HUES6 (cell line): Measurements from ENCODE around the gene LIX1.
"Not testable (repeated sequence)": the region's sequence is repeated elsewhere in the genome, so short reads cannot be mapped to it uniquely, and the experiment has no call there.

Source experiments
- H3K27ac ChIP-seq: 2 replicates; pipeline ENCODE4 v1.7.0; 2013; ENCODE audit warnings: low read depth, mild to moderate bottlenecking, low read length, inconsistent platforms
- H3K27me3 ChIP-seq: 2 replicates; pipeline ENCODE4 v1.6.1; 2013; ENCODE audit warnings: low read length; ENCODE audit not compliant: control insufficient read depth, insufficient read depth
- H3K36me3 ChIP-seq: 2 replicates; pipeline ENCODE4 v1.6.1; 2013; ENCODE audit warnings: low read length; ENCODE audit not compliant: control insufficient read depth, insufficient read depth
- H3K4me1 ChIP-seq: 2 replicates; pipeline ENCODE4 v1.6.1; 2013; ENCODE audit warnings: low read length; ENCODE audit not compliant: control insufficient read depth, insufficient read depth
- H3K4me3 ChIP-seq: 2 replicates; pipeline ENCODE4 v1.5.1; 2013; ENCODE audit warnings: low read depth, low read length
- H3K9ac ChIP-seq: one replicate; pipeline ENCODE4 v1.6.1; 2013; ENCODE audit warnings: mild to moderate bottlenecking, low read length
- H3K9me3 ChIP-seq: 2 replicates; pipeline ENCODE4 v1.6.1; 2013; ENCODE audit warnings: low read depth, low read length; ENCODE audit not compliant: control insufficient read depth, insufficient read depth

The LIX1 gene

GRCh38 chr5:97093193-97093592, 49.2 kb downstream of the LIX1 start:
- no peak overlapping the region for H3K27ac ChIP-seq
- no peaks in the 10 kb centered on the region for H3K9me3 ChIP-seq
- no peaks in the 10 kb centered on the region for H3K36me3 ChIP-seq
- H3K27me3 ChIP-seq, result no peaks in the 10 kb centered on the region
- no peak overlapping the region for H3K9ac ChIP-seq
- no peak overlapping the region for H3K4me3 ChIP-seq
- H3K4me1 ChIP-seq, result peaks cover 6% of the 10 kb centered on the region; the same call in 1 of the 2 replicates

- Histone ChIP-seq H3K9ac (no peak overlapping the region), H3K4me1 (peaks cover under 1% of the 10 kb centered on the region; the same call in 1 of the 2 replicates), H3K9me3 (peaks cover under 1% of the 10 kb centered on the region; the same call in 1 of the 2 replicates), H3K4me3 (no peak overlapping the region), H3K36me3 (no peaks in the 10 kb centered on the region), H3K27ac (no peak overlapping the region), H3K27me3 (no peaks in the 10 kb centered on the region)
Measured at GRCh38 chr5:97090944-97091343, 51.5 kb downstream of the LIX1 start.

DNA sequence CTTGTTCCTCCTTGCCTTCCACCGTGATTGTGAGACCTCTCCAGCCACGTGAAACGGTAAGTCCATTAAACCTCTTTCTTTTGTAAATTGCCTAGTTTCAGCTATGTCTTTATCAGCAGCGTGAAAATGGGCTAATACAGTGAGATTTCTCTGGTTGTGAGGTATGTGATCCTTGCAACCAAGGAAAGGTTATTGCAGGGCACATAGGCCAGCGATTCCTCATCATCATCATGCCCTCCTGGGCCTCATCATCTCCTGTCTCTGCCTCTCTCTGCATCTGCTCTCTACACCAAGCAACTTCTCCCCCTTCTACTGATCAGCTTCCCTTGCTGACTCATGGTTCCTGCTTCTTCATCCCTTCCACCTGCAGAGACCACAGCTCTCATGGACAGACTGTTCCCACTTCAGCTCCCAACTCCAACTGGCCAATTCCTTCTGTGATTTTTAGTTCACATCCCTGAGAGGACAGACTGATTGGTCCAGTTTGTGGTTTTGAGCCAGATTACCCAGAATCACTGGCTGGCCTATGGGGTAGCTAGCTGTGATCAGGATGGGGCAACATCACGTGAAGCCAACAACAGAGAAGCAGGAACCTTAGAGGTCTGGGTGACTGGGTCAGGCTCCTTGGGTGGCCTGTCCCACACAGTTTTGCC, 53.1 kb downstream of the LIX1 start:
- H3K27ac ChIP-seq, result no peak overlapping the region
- peaks cover 16% of the 10 kb centered on the region for H3K9me3 ChIP-seq
- H3K4me1 ChIP-seq, result no peaks in the 10 kb centered on the region
- no peaks in the 10 kb centered on the region for H3K36me3 ChIP-seq
- no peaks in the 10 kb centered on the region for H3K27me3 ChIP-seq
- no peak overlapping the region for H3K9ac ChIP-seq
- no peak overlapping the region for H3K4me3 ChIP-seq

- Histone ChIP-seq H3K27ac (no peak overlapping the region), H3K4me3 (no peak overlapping the region), H3K4me1 (no peaks in the 10 kb centered on the region), H3K9ac (no peak overlapping the region), H3K36me3 (no peaks in the 10 kb centered on the region), H3K9me3 (peaks cover 17% of the 10 kb centered on the region), H3K27me3 (no peaks in the 10 kb centered on the region)
Measured at GRCh38 chr5:97088774-97089148, 53.6 kb downstream of the LIX1 start.

- Histone ChIP-seq H3K36me3 (no peaks in the 10 kb centered on the region), H3K4me1 (no peaks in the 10 kb centered on the region), H3K4me3 (no peak overlapping the region), H3K9ac (no peak overlapping the region), H3K27ac (no peak overlapping the region), H3K27me3 (no peaks in the 10 kb centered on the region), H3K9me3 (peaks cover 17% of the 10 kb centered on the region)
Measured at GRCh38 chr5:97087138-97087537, 55.3 kb downstream of the LIX1 start.

DNA sequence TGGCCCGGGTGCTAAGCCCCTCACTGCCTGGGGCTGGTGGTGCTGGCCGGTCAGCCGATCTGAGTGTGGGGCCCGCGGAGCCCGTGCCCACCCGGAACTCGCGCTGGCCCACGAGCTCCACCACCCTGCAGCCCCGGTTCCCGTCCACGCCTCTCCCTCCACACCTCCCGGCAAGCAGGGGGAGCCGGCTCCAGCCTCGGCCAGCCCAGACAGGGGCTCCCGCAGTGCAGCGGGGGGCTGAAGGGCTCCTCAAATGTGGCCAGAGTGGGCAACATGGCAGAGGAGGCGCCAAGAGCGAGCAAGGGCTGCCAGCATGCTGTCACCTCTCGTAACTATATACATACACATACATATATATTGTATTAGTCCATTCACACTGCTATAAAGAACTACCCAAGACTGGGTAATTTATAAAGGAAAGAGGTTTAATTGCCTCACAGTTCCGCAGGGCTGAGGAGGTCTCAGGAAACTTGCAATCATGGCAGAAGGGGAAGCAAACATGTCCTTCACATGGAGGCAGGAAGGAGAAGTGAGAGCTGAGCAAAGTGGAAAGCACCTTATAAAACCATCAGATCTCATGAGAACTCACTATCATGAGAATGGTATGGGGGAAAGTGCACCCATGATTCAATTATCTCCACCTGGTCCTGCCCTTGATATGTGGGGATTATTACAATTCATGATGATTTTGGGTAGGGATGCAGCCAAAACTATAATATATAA, 56.8 kb downstream of the LIX1 start:
- Histone ChIP-seq H3K9ac (no peak overlapping the region), H3K4me3 (no peak overlapping the region), H3K9me3 (peaks cover 17% of the 10 kb centered on the region), H3K4me1 (no peaks in the 10 kb centered on the region), H3K36me3 (no peaks in the 10 kb centered on the region), H3K27me3 (no peaks in the 10 kb centered on the region), H3K27ac (no peak overlapping the region)

- not testable (repeated sequence) for H3K27me3 ChIP-seq, H3K27ac ChIP-seq, H3K9ac ChIP-seq, H3K36me3 ChIP-seq, H3K4me1 ChIP-seq, H3K4me3 ChIP-seq
- H3K9me3 ChIP-seq, result peaks cover 17% of the 10 kb centered on the region
Measured at GRCh38 chr5:97084782-97085458, 57.5 kb downstream of the LIX1 start.

GRCh38 chr5:97078958-97079743, 63.3 kb downstream of the LIX1 start:
- Histone ChIP-seq H3K9ac (no peak overlapping the region), H3K4me3 (no peak overlapping the region), H3K36me3 (no peaks in the 10 kb centered on the region), H3K9me3 (no peaks in the 10 kb centered on the region), H3K27ac (no peak overlapping the region), H3K27me3 (no peaks in the 10 kb centered on the region), H3K4me1 (no peaks in the 10 kb centered on the region)

DNA sequence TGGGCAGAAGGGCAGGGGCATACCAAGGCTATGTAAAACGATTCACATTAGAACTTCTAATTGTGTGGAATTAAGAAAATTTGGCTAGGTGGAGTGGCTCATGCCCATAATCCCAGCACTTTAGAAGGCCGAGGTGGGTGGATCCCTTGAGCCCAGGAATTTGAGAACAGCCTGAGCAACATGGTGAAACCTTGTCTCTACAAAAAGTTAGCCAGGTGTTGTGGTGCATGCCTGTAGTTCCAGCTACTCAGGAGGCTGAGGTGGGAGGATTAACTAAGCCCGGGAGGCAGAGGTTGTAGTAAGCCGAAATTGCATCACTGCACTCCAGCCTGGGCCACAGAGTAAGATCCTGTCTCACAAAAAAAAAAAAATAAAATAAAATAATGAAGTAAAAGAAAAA, 65.2 kb downstream of the LIX1 start:
- Histone ChIP-seq H3K9ac (no peak overlapping the region), H3K27me3 (no peaks in the 10 kb centered on the region), H3K4me1 (no peaks in the 10 kb centered on the region), H3K4me3 (no peak overlapping the region), H3K27ac (no peak overlapping the region), H3K36me3 (no peaks in the 10 kb centered on the region), H3K9me3 (no peaks in the 10 kb centered on the region)

GRCh38 chr5:97076098-97076497, 66.3 kb downstream of the LIX1 start:
- no peak overlapping the region for H3K4me3 ChIP-seq
- no peak overlapping the region for H3K27ac ChIP-seq
- H3K36me3 ChIP-seq, result no peaks in the 10 kb centered on the region
- H3K27me3 ChIP-seq, result no peaks in the 10 kb centered on the region
- H3K9me3 ChIP-seq, result no peaks in the 10 kb centered on the region
- no peaks in the 10 kb centered on the region for H3K4me1 ChIP-seq
- H3K9ac ChIP-seq, result no peak overlapping the region
